LNCaP clone FGC (cell line): ENCODE data around the gene TBX10.
"Not testable (repeated sequence)": the region's sequence is repeated elsewhere in the genome, so short reads cannot be mapped to it uniquely, and the experiment has no call there.

Experiments used
- DNase-seq: peaks from one replicate; pipeline ENCODE4 v3.0.0-alpha.2; 2011; ENCODE audit warnings: low read depth
- H3K4me3 ChIP-seq: 2 replicates; pipeline ENCODE4 v1.5.1; 2011; ENCODE audit warnings: mild to moderate bottlenecking, low read depth, low read length, control low read depth
- TF ChIP-seq, protein P1 (sequence below): IDR thresholded peaks from 2 replicates; pipeline ENCODE4 v1.5.1; 2012; ENCODE audit warnings: mild to moderate bottlenecking; ENCODE audit not compliant: control insufficient read depth, insufficient read depth; ENCODE audit errors: extremely low read depth

TBX10 gene

DNA sequence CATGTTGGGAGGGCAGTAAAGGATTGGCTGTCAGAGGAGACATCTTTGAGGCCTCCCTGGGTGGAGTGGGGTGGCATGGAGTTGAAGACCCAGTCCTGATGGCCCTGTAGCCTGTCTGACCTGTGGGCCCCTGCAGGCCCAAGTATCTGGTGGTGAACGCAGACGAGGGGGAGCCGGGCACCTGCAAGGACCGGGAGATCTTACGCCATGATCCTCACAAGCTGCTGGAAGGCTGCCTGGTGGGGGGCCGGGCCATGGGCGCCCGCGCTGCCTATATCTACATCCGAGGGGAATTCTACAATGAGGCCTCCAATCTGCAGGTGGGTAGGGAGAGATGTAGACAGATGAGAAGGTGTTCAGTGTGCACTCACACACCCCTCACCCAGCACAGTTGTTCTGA is 30.2 kb downstream of the TBX10 start:
- TF ChIP-seq, protein P1, sequence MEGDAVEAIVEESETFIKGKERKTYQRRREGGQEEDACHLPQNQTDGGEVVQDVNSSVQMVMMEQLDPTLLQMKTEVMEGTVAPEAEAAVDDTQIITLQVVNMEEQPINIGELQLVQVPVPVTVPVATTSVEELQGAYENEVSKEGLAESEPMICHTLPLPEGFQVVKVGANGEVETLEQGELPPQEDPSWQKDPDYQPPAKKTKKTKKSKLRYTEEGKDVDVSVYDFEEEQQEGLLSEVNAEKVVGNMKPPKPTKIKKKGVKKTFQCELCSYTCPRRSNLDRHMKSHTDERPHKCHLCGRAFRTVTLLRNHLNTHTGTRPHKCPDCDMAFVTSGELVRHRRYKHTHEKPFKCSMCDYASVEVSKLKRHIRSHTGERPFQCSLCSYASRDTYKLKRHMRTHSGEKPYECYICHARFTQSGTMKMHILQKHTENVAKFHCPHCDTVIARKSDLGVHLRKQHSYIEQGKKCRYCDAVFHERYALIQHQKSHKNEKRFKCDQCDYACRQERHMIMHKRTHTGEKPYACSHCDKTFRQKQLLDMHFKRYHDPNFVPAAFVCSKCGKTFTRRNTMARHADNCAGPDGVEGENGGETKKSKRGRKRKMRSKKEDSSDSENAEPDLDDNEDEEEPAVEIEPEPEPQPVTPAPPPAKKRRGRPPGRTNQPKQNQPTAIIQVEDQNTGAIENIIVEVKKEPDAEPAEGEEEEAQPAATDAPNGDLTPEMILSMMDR = no peak
- no peak overlapping the region for H3K4me3 ChIP-seq
- no peak for DNase-seq

DNA sequence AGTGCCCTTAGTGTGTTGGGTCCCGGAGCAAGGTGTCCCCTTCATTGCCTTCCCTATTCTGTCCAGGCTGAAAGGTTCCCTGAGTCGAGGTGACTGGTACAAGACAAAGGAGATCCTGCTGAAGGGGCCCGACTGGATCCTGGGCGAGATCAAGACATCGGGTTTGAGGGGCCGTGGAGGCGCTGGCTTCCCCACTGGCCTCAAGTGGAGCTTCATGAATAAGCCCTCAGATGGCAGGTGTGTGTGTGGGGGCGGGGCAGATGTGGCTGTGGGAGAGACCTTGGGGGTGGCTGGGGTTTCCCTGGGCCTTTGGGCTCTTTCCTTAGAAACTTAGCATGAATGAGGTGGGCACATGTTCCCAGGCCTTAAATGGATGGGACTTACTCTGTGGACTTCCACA is 31.1 kb downstream of the TBX10 start:
- no peak for DNase-seq
- TF ChIP-seq, protein P1 = no peak
- H3K4me3 ChIP-seq = no peak overlapping the region

DNA sequence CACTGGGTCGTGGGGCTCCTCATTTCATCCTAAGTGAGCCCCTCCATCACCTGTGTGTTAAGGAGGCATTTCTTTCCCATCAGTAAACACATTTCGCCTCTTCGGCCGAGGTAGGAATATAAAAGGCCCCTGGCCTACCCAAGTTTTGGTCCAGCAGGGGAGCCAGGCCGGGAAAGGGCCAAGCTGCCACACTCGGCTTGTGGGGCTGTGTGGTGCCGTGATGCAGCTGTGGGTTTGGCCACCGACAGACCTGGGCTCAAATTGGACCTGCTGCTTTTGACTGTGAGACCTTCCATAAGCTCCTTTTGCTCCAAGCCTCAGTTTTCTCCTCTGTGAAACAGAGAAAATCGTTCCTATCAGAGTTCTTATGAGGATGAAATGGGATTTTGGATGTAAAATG is 32.1 kb downstream of the TBX10 start:
- peak overlapping the region; percentile 100 for H3K4me3 ChIP-seq
- TF ChIP-seq, protein P1 = no peak
- no peak for DNase-seq

DNA sequence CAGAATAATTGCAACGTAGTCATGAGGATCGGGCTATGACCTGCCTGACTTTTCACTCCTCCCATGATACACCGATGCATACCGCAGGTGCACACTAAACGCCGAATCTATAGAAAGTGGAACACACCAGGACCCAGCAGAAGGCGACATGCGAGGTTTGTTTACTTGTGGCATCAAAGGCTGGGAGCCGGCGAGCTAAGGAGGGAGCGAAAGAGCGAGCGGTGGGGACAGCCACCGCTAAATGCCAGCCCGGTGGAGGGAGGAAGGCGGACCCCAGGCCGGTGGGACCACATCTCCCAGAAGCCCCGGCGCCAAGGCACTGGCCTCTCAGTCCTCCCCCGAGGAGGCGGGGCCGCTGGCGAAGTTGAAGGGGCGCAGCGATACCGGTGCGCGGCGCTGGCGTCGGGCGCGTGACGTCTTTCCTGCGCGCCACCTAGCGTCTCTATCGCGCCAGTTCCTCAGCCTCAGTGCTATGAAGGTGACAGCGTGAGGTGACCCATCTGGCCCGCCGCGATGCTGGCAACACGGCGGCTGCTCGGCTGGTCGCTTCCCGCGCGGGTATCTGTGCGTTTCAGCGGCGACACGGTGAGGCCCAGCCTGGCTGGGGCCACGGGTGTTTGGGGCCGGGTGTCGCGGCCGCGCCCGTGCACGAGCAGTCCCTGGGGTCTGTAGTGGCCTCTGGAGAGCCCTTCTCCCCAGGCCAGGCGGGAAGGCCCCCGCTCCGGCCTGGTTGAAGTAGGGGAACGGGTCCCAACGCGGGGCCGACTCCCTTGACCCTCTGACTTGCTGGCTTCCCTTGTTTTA is 32.9 kb downstream of the TBX10 start, which contains the start of gene NDUFV1:
Gene NDUFV1 (plus strand): TSS at position 445 of the 804 bp plus-strand sequence. CDS start 69 bp downstream, at position 514.
- peak within 1 kb of the TSS; percentile 100 for H3K4me3 ChIP-seq
- TF ChIP-seq, protein P1 = peak; percentile 77
- peak; percentile 73 for DNase-seq

DNA sequence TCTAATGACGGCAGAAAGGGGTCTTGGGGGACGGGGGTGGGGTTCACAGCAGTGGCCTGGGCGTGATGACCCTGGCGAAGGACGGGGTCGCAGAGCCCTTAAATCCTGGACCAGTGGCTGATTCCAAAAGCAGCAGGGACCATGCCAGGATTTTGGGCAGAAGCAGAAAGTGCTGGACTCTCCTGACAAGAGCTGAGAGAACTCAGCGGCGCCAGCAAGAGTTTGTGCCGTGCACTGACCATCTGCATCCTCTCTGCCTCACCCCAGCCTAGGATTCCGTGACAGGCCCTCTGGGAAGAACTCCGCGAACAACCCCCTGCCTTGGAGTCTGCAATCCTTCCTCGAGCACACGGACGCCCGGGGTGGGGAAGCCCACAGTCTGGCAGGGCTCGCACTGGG is 33.5 kb downstream of the TBX10 start:
- DNase-seq = no peak
- TF ChIP-seq, protein P1 = no peak
- H3K4me3 ChIP-seq = peak overlapping the region; percentile 100

DNA sequence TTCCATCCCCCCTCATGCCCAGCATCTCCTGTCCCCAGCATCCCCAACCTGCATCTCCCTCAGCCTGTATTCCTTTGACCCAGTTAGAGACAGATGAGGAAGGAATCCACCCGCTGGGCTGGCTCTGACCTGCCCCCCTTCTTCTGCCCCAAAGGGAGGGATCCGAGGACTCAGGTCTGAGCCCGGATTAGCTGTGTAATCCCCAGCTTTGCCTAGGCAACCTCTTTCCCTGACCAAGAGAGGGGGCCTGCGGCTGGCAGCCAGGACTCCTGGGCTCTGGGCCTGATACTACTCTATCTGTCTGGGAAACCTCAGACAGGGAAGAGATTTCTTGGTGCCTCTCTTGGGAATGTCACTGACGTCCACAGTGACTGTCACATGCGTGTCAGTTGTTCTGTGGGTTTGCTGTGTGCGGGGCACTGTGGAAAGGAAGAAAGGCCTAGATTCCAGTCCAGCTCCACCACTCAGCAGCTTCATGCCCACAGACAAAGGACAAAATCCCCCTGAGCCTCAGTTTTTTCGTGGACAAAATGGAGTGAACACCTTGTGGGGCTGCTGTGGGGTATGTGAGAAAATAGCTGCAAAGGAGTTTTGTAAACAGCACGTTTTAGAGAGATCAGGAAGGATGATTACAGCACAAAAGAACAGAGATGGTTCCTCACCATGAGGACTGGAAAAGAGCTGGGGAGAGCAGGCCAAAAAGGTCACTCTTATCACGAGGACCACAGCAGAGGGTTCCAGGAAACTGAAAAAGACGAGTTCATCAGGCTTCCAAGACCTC is 34.1 kb downstream of the TBX10 start:
- TF ChIP-seq, protein P1 = no peak
- no peak for DNase-seq
- H3K4me3 ChIP-seq = no peak overlapping the region

DNA sequence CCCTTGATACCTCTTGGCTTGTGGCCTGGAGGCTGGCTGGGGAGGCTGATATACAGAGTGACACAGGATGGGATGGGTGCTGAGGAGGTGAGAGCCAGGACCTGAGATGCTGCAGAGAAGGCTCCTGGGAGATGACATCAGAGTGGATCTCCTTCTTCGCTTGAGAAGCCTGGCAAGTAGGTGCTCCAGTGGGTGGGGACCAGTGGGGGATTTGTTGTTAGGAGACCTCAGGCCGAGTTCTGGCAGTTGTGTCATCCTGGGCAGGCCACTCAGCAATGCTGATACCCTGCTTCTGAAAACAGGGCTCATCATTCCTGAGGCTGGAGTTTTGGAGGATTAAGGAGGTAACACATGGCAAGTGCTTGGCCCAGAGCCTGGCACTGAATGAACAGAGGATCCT is 34.7 kb downstream of the TBX10 start:
- no peak overlapping the region for H3K4me3 ChIP-seq
- DNase-seq = no peak

DNA sequence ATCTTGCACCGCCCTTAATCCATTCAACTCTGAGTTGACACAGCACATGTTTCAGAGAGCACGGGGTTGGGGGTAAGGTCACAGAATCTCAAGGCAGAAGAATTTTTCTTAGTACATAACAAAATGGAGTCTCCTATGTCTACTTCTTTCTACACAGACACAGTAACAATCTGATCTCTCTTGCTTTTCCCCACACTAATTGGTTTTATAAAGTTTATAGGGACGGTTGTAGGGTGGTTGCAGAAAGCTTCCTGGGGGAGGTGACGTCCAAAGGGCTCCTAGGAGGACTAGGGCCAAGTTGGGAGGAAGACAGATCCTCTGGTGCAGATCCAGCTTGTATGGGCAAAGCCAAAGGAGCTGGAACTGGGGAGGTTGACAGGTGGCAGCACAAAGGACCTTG is 35.4 kb downstream of the TBX10 start:
- H3K4me3 ChIP-seq, DNase-seq: not testable (repeated sequence)

More for the DNA sequence above, 34.7 kb downstream of the TBX10 start:
- TF ChIP-seq, protein P1 = no peak
